HCT116 (cell line): ENCODE measurements around the gene CSDE1. TPM values are rescaled to one million over a fixed set of nuclear protein-coding genes. Genes with fewer than 3 reads are reported as not detected.

Experiments
- ATAC-seq: fragments of 200-7000 bp; cut with Tn5 transposase; 2 replicates; pipeline ENCODE4 v1.9.1; 2020; ENCODE audit warnings: mild to moderate bottlenecking, moderate library complexity
- BruUV-seq: library from RNA; stranded (reverse); fragments of 400-500 nt; replicated peaks from 2 replicates; lab custom pipeline; 2021; lab: Mats Ljungman, UMichigan
- CTCF ChIA-PET: fragments of 300-600 bp; sonication (Branson Sonifier 250); formaldehyde crosslinking; loops from one replicate; lab custom pipeline; 2021; ENCODE audit warnings: antibody characterized with exemption; lab: Charles Lee
- POLR2A ChIA-PET: fragments of 300-600, 350-600 bp; sonication (Branson Sonifier 250); formaldehyde crosslinking; loops from one replicate; lab custom pipeline; 2021; ENCODE audit warnings: antibody characterized with exemption; lab: Charles Lee
- RAD21 ChIA-PET, 2 experiments: fragments of 300-600 bp; sonication (Branson Sonifier 250); formaldehyde crosslinking; loops; one replicate each; lab custom pipeline; 2023; ENCODE audit warnings: low total read pairs in 2 of 2; ENCODE audit not compliant: uncharacterized antibody in 2 of 2, unreplicated experiment in 2 of 2, low non-redundant PET in 1 of 2; lab: Charles Lee
- DNase-seq: peaks from one replicate; pipeline ENCODE4 v3.0.0-alpha.2; 2010; ENCODE audit warnings: low read depth, low spot score
- H2AFZ ChIP-seq: fragments of 200-600 bp; shearing (Covaris generic), sonication (generic); 2 replicates; pipeline ENCODE4 v1.6.1; 2017; ENCODE audit warnings: low read depth, mixed run types, mixed read lengths, antibody characterized with exemption, low read length; ENCODE audit not compliant: poor library complexity, severe bottlenecking
- H3K27ac ChIP-seq: 2 replicates; pipeline ENCODE4 v1.5.1; 2012; ENCODE audit warnings: low read depth, low read length
- H3K27me3 ChIP-seq: fragments of 200-600 bp; sonication (generic); 2 replicates; pipeline ENCODE4 v1.6.1; 2016; ENCODE audit warnings: mixed run types, low read length, mixed read lengths; ENCODE audit not compliant: insufficient read depth
- H3K36me3 ChIP-seq, 2 experiments: fragments of 200-500 bp in 1 of 2; fragments of 200-600 bp in 1 of 2; sonication (Bioruptor generic) in 1 of 2; sonication (generic) in 1 of 2; 2 replicates each; pipeline versions ENCODE4 v1.5.1 to v1.6.1; 2014 to 2016; ENCODE audit warnings: low read length in 2 of 2, inconsistent platforms in 1 of 2, mixed read lengths in 1 of 2, mixed run types in 1 of 2; ENCODE audit not compliant: insufficient read depth in 2 of 2, control insufficient read depth in 1 of 2
- H3K4me1 ChIP-seq, 2 experiments: fragments of 200-600 bp in 1 of 2; sonication (generic) in 1 of 2; 2 replicates each; pipeline versions ENCODE4 v1.5.1 to v1.6.1; 2012 to 2017; ENCODE audit warnings: low read length in 2 of 2, inconsistent platforms in 1 of 2, mild to moderate bottlenecking in 1 of 2, mixed read lengths in 1 of 2, mixed run types in 1 of 2, moderate library complexity in 1 of 2; ENCODE audit not compliant: insufficient read depth in 2 of 2, control insufficient read depth in 1 of 2
- H3K4me2 ChIP-seq: fragments of 200-600 bp; sonication (generic); 2 replicates; pipeline ENCODE4 v1.6.1; 2017; ENCODE audit warnings: mixed run types, low read length, mixed read lengths
- H3K4me3 ChIP-seq, 2 experiments: fragments of 200-600 bp in 1 of 2; sonication (generic) in 1 of 2; replicated peaks in 1 of 2; 2 replicates each; pipeline ENCODE4 v1.5.1; 2011 to 2016; ENCODE audit warnings: low read length in 2 of 2, control low read depth in 1 of 2, low read depth in 1 of 2, mild to moderate bottlenecking in 1 of 2, mixed read lengths in 1 of 2, mixed run types in 1 of 2
- H3K79me2 ChIP-seq: fragments of 200-600 bp; sonication (generic); 2 replicates; pipeline ENCODE4 v1.6.1; 2017; ENCODE audit warnings: mild to moderate bottlenecking, mixed run types, low read length, moderate library complexity, mixed read lengths; ENCODE audit not compliant: insufficient read depth
- H3K9ac ChIP-seq: fragments of 200-600 bp; sonication (generic); 2 replicates; pipeline ENCODE4 v1.6.1; 2016; ENCODE audit warnings: low read length, mixed read lengths
- H3K9me2 ChIP-seq: fragments of 200-600 bp; sonication (generic), shearing (Covaris generic); 2 replicates; pipeline ENCODE4 v1.6.1; 2017; ENCODE audit warnings: mixed run types, mild to moderate bottlenecking, moderate library complexity; ENCODE audit not compliant: insufficient read depth
- H3K9me3 ChIP-seq, 2 experiments: fragments of 200-500 bp in 1 of 2; fragments of 200-600 bp in 1 of 2; sonication (Bioruptor generic) in 1 of 2; sonication (generic) in 1 of 2; 2 replicates each; pipeline ENCODE4 v1.6.1; 2014 to 2017; ENCODE audit warnings: low read length in 2 of 2, mixed read lengths in 2 of 2, inconsistent platforms in 1 of 2, low read depth in 1 of 2, mild to moderate bottlenecking in 1 of 2, mixed run types in 1 of 2, moderate library complexity in 1 of 2; ENCODE audit not compliant: control insufficient read depth in 1 of 2, insufficient read depth in 1 of 2
- H4K20me1 ChIP-seq: fragments of 200-600 bp; sonication (generic), shearing (Covaris generic); 2 replicates; pipeline ENCODE4 v1.6.1; 2017; ENCODE audit warnings: mixed run types, mild to moderate bottlenecking, moderate library complexity; ENCODE audit not compliant: insufficient read depth
- CBX3 ChIP-seq: IDR thresholded peaks from 2 replicates; pipeline ENCODE4 v1.6.1; 2012; ENCODE audit warnings: low read depth
- EGR1 ChIP-seq: IDR thresholded peaks from 2 replicates; pipeline ENCODE4 v1.6.1; 2012; ENCODE audit warnings: low read depth
- ELF1 ChIP-seq: IDR thresholded peaks from 2 replicates; pipeline ENCODE4 v1.6.1; 2012; ENCODE audit warnings: low read depth, borderline replicate concordance
- EZH2phosphoT487 ChIP-seq: fragments of 200-600 bp; IDR thresholded peaks from 2 replicates; pipeline ENCODE4 v1.6.1; 2018; ENCODE audit warnings: antibody characterized with exemption, borderline replicate concordance
- FOSL1 ChIP-seq: IDR thresholded peaks from 2 replicates; pipeline ENCODE4 v1.6.1; 2012; ENCODE audit warnings: low read depth
- RAD21 ChIP-seq: IDR thresholded peaks from 2 replicates; pipeline ENCODE4 v1.6.1; 2012; ENCODE audit warnings: low read depth, mild to moderate bottlenecking
- SP1 ChIP-seq: IDR thresholded peaks from 2 replicates; pipeline ENCODE4 v1.6.1; 2012; ENCODE audit warnings: low read depth
- SRF ChIP-seq: IDR thresholded peaks from 2 replicates; pipeline ENCODE4 v1.6.1; 2012; ENCODE audit warnings: low read depth
- ZFX ChIP-seq: fragments of 450-650 bp; IDR thresholded peaks from 2 replicates; pipeline ENCODE4 v1.6.1; 2017
- intact Hi-C: fragments of 100-400 bp; cut with micrococcal nuclease; formaldehyde crosslinking; loops from 2 replicates; pipeline ENCODE4 v1.10.0; 2022
- total RNA-seq: library from RNA; stranded (reverse); gene quantifications from one replicate; pipeline ENCODE4 v1.2.1, GENCODE V29; 2021; ENCODE audit not compliant: unreplicated experiment
- TF ChIP-seq, protein P1 (sequence below): IDR thresholded peaks from 2 replicates; pipeline ENCODE4 v1.6.1; 2012
- TF ChIP-seq, protein P2 (sequence below): IDR thresholded peaks from 2 replicates; pipeline ENCODE4 v1.6.1; 2012
- TF ChIP-seq, protein P3 (sequence below): IDR thresholded peaks from 2 replicates; pipeline ENCODE4 v1.6.1; 2012; ENCODE audit warnings: low read depth
- TF ChIP-seq, protein P4 (sequence below), 3 experiments: fragments of 200-600 bp in 1 of 3; sonication (generic) in 1 of 3; IDR thresholded peaks in 2 of 3; conservative IDR thresholded peaks in 1 of 3; 2 replicates each; pipeline ENCODE4 v1.5.1; 2012 to 2017; ENCODE audit warnings: low read depth in 2 of 3, low read length in 2 of 3, antibody characterized with exemption in 1 of 3, borderline replicate concordance in 1 of 3, control low read depth in 1 of 3, mild to moderate bottlenecking in 1 of 3, mixed read lengths in 1 of 3, mixed run types in 1 of 3, moderate library complexity in 1 of 3; ENCODE audit not compliant: insufficient read depth in 1 of 3
- TF ChIP-seq, protein P5 (sequence below): IDR thresholded peaks from 2 replicates; pipeline ENCODE4 v1.6.1; 2011; ENCODE audit warnings: mild to moderate bottlenecking, low read length, moderate library complexity; ENCODE audit not compliant: insufficient replicate concordance; ENCODE audit errors: extremely low read depth

The CSDE1 gene
- total RNA-seq, 1 experiment from 2014 or later = 515 TPM

DNA sequence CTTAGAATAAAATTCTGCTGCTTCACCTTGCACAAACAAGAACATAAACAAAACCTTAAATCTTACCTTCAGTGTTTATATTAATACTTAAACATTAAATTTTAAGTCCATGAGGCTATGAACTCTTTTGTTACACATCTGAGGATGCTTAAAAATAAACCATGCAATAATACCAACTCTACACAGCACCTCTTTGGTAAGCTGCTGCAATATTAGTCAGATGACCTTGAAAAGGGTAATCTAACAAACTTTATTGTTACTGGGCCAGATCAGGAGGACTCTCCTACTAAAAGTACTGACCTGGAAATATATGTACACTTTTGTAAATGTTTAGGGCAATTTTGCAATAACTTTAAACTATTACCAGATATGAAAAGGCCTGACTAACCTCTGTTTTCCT, 21.9 kb upstream of the CSDE1 start:
- Histone ChIP-seq H2AFZ (no peak overlapping the region), H3K9ac (peak overlapping the region; percentile 81), H3K27ac (peak overlapping the region; percentile 82), H3K4me3 (peak overlapping the region; percentile 69 to 88), H3K79me2 (peaks cover 32% of the 10 kb centered on the region), H3K4me2 (peak overlapping the region; percentile 81), H3K4me1 (peaks cover 4 to 13% of the 10 kb centered on the region in 2 experiments; a peak in 3 of 4 replicates), H3K36me3 (peaks cover 5 to 15% of the 10 kb centered on the region in 2 experiments; a peak in 2 of 4 replicates), H3K9me2 (no peaks in the 10 kb centered on the region), H4K20me1 (no peaks in the 10 kb centered on the region), H3K9me3 (no peaks in the 10 kb centered on the region), H3K27me3 (no peaks in the 10 kb centered on the region)
- ATAC-seq (no peak), DNase-seq (no peak)
- ChIA-PET CTCF (no interaction called here), RAD21 (no interaction called here), POLR2A (interaction anchor here (0.6 kb wide), 1 partner anchor 10 kb away, joined by 3 read pairs; no protein-coding TSS in a partner anchor)
- TF ChIP-seq CBX3 (no peak), SP1 (no peak), EZH2phosphoT487 (no peak), FOSL1 (no peak), SRF (no peak), ELF1 (no peak), ZFX (no peak), EGR1 (no peak), RAD21 (no peak)
- TF ChIP-seq, protein P1, sequence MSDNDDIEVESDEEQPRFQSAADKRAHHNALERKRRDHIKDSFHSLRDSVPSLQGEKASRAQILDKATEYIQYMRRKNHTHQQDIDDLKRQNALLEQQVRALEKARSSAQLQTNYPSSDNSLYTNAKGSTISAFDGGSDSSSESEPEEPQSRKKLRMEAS = no peak
- TF ChIP-seq, protein P2, sequence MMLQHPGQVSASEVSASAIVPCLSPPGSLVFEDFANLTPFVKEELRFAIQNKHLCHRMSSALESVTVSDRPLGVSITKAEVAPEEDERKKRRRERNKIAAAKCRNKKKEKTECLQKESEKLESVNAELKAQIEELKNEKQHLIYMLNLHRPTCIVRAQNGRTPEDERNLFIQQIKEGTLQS = no peak
- TF ChIP-seq, protein P3, sequence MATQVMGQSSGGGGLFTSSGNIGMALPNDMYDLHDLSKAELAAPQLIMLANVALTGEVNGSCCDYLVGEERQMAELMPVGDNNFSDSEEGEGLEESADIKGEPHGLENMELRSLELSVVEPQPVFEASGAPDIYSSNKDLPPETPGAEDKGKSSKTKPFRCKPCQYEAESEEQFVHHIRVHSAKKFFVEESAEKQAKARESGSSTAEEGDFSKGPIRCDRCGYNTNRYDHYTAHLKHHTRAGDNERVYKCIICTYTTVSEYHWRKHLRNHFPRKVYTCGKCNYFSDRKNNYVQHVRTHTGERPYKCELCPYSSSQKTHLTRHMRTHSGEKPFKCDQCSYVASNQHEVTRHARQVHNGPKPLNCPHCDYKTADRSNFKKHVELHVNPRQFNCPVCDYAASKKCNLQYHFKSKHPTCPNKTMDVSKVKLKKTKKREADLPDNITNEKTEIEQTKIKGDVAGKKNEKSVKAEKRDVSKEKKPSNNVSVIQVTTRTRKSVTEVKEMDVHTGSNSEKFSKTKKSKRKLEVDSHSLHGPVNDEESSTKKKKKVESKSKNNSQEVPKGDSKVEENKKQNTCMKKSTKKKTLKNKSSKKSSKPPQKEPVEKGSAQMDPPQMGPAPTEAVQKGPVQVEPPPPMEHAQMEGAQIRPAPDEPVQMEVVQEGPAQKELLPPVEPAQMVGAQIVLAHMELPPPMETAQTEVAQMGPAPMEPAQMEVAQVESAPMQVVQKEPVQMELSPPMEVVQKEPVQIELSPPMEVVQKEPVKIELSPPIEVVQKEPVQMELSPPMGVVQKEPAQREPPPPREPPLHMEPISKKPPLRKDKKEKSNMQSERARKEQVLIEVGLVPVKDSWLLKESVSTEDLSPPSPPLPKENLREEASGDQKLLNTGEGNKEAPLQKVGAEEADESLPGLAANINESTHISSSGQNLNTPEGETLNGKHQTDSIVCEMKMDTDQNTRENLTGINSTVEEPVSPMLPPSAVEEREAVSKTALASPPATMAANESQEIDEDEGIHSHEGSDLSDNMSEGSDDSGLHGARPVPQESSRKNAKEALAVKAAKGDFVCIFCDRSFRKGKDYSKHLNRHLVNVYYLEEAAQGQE = no peak
- TF ChIP-seq, protein P4, sequence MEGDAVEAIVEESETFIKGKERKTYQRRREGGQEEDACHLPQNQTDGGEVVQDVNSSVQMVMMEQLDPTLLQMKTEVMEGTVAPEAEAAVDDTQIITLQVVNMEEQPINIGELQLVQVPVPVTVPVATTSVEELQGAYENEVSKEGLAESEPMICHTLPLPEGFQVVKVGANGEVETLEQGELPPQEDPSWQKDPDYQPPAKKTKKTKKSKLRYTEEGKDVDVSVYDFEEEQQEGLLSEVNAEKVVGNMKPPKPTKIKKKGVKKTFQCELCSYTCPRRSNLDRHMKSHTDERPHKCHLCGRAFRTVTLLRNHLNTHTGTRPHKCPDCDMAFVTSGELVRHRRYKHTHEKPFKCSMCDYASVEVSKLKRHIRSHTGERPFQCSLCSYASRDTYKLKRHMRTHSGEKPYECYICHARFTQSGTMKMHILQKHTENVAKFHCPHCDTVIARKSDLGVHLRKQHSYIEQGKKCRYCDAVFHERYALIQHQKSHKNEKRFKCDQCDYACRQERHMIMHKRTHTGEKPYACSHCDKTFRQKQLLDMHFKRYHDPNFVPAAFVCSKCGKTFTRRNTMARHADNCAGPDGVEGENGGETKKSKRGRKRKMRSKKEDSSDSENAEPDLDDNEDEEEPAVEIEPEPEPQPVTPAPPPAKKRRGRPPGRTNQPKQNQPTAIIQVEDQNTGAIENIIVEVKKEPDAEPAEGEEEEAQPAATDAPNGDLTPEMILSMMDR (IDR thresholded peaks at IDR 0.05 in 2 of 3, conservative IDR thresholded peaks at IDR 0.05 in 1 of 3; ENCODE audit: borderline replicate concordance in 1 of 3, insufficient read depth in 1 of 3, low read depth in 2 of 3, low read length in 2 of 3) = no peak
- TF ChIP-seq, protein P5, sequence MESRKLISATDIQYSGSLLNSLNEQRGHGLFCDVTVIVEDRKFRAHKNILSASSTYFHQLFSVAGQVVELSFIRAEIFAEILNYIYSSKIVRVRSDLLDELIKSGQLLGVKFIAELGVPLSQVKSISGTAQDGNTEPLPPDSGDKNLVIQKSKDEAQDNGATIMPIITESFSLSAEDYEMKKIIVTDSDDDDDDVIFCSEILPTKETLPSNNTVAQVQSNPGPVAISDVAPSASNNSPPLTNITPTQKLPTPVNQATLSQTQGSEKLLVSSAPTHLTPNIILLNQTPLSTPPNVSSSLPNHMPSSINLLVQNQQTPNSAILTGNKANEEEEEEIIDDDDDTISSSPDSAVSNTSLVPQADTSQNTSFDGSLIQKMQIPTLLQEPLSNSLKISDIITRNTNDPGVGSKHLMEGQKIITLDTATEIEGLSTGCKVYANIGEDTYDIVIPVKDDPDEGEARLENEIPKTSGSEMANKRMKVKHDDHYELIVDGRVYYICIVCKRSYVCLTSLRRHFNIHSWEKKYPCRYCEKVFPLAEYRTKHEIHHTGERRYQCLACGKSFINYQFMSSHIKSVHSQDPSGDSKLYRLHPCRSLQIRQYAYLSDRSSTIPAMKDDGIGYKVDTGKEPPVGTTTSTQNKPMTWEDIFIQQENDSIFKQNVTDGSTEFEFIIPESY = no peak
- intact Hi-C loops = no loop called here
- no TSS peak for BruUV-seq
